Osteocyte (in vitro differentiated cells): Measurements from ENCODE around the gene GLP2R. TPM values are rescaled to one million over a fixed set of nuclear protein-coding genes. Genes with fewer than 3 reads are reported as not detected.

Source experiments
- DNase-seq: peaks from one replicate; pipeline ENCODE4 v3.0.0; 2021; ENCODE audit warnings: mixed read lengths; ENCODE audit not compliant: unreplicated experiment; ENCODE audit errors: extremely low spot score
- H3K27ac Mint-ChIP-seq: one replicate; pipeline ENCODE4 v1.8.0; 2021; ENCODE audit warnings: mild to moderate bottlenecking, mixed read lengths; ENCODE audit not compliant: unreplicated experiment
- H3K27me3 Mint-ChIP-seq: one replicate; pipeline ENCODE4 v1.8.0; 2021; ENCODE audit warnings: mixed read lengths; ENCODE audit not compliant: unreplicated experiment
- H3K36me3 Mint-ChIP-seq: one replicate; pipeline ENCODE4 v1.8.0; 2021; ENCODE audit warnings: mixed read lengths; ENCODE audit not compliant: unreplicated experiment
- H3K4me1 Mint-ChIP-seq: one replicate; pipeline ENCODE4 v1.8.0; 2021; ENCODE audit warnings: mixed read lengths; ENCODE audit not compliant: unreplicated experiment
- H3K4me3 Mint-ChIP-seq: one replicate; pipeline ENCODE4 v1.8.0; 2021; ENCODE audit warnings: mild to moderate bottlenecking, moderate library complexity, mixed read lengths; ENCODE audit not compliant: unreplicated experiment
- H3K9me3 Mint-ChIP-seq: one replicate; pipeline ENCODE4 v1.8.0; 2021; ENCODE audit warnings: mixed read lengths; ENCODE audit not compliant: unreplicated experiment
- CTCF ChIP-seq: fragments of 200-600 bp; sonication (generic); IDR thresholded peaks from 2 replicates; pipeline ENCODE4 v1.5.0; 2021; ENCODE audit warnings: antibody characterized with exemption, mild to moderate bottlenecking, moderate library complexity
- total RNA-seq: library from RNA; stranded (reverse); gene quantifications from 2 replicates; pipeline ENCODE4 v1.2.1, GENCODE V29; 2021

GLP2R gene
- total RNA-seq, 1 donor from 2014 or later, result 3.2 TPM

DNA sequence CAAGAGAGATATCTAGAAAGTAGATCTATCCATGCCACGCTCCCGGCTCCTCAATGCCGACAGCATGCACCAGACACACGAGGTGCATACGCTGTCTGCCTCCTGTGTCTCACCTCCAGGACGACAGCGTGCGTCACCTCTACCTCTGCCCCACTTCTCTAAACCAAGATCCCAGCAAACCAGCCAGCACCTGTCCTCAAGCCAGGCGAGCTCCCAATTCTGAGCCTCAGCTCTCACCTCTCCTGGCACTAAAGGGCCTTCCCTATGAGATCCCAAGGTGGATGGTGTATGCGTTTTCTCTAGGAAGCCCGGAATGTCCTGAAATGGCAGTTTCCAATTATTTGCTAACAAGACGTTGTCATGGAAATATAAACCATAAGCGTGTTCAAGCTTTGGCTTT lies 115.6 kb downstream of the GLP2R start:
- Mint-ChIP-seq H3K27ac (no peak overlapping the region), H3K4me3 (no peak overlapping the region), H3K4me1 (no peaks in the 10 kb centered on the region), H3K27me3 (peaks cover 3% of the 10 kb centered on the region), H3K36me3 (peaks cover 4% of the 10 kb centered on the region), H3K9me3 (no peaks in the 10 kb centered on the region)
- no peak for TF ChIP-seq CTCF
- DNase-seq, result no peak

Other genes with a start within 250 kb of the GLP2R start
- not detected in 2 replicates for gene CFAP52, start 249.3 kb upstream of the GLP2R start, total RNA-seq
- 3.8 TPM in 2 replicates for gene USP43, start 180.4 kb upstream of the GLP2R start, total RNA-seq
- not detected in 2 replicates for gene DHRS7C, start 34.3 kb upstream of the GLP2R start, total RNA-seq
- not detected in 2 replicates for gene GSG1L2, start 3.8 kb upstream of the GLP2R start, total RNA-seq
- 0.34 TPM in 1 of 2 replicates, not detected in the other for gene RCVRN, start 79.3 kb downstream of the GLP2R start, total RNA-seq